Umbilical cord (tissue), 2 donors: ENCODE results near the gene FNBP1L. TPM values are rescaled to one million over a fixed set of nuclear protein-coding genes. Genes with fewer than 3 reads are reported as not detected.
A peak's percentile ranks its signal among the peaks of the same experiment; 100 is the strongest.
"Not testable (repeated sequence)": the region's sequence is repeated elsewhere in the genome, so short reads cannot be mapped to it uniquely, and the experiment has no call there.

ENCODE experiments used
- DNase-seq: peaks from one replicate; pipeline ENCODE4 v3.0.0-alpha.2; 2015; ENCODE audit warnings: low spot score
- total RNA-seq: library from RNA; depleted of rRNA; stranded (reverse); fragments of >200 nt; gene quantifications from one replicate; pipeline ENCODE4 v1.2.3, GENCODE V29; 2014; ENCODE audit warnings: low replicate concordance; ENCODE audit not compliant: insufficient read depth

The FNBP1L gene
- total RNA-seq, 1 donor from 2014 or later: 33.5 TPM

DNA sequence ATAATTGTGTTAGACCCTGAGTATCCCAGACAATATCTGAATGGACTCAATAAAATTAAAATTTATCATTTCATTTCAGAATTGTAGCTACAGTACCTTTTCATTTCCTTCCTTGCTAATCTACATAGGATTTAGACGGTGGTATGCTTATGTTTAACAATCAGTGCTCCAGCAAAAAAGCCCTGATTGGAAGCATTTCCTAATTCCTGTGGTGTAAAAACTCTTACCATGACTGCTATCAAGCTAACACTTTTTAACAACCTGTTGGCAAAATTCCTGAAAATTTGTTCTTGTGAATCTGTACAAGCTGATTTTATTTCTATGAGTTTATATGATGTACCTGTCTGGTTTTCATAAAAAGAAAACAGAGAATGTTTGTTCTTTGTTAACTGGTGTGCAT is 5.2 kb upstream of the FNBP1L start:
- DNase-seq: no peak

DNA sequence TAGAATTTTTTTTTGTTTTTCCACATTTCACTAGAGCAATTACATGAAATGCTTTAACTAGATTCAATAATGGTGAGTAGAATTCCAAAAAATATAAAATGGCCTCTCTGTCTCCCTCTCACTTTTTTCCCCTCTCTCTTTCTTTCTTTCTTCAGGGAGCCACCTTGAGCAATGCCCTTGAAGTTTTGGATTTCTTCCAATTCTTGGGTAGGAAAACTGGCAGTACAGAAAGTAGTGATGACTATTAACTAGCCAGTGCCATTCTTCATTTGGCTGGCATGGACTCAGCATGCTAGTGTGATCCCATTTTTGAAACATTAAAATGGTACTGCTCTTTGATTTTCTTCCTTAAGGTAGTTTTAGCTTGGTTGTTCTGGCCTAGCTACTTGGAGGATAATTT is 4.5 kb upstream of the FNBP1L start:
- DNase-seq: no peak

DNA sequence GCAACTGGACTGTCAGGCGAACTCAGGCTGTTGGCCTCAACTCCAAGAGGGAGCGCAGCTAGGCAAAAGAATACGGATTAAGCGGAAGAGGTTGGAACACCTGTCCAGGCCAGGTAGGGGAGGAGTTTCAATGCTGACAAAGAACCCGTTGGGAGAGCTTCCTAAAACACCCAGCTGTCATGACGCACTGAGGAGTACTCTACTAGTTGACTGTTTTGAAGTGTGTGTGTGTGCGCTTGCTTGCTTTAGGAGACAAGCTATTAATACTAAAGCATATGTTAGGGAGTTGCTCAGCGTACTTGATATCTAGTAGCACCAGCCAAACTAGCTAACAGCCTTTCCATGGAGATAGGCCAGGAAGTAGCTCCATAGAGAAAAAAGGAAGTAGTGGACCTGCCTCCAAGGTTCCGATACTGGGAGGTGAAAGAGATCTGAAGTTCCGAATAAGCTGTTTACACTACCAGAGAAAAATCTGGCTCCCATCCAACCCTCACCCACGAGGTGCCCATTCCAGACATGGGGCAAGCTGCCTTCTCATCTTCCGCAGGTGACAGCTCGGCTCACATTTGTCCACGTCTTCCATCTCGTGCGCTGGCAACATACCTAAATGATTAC is 974 bp upstream of the FNBP1L start:
- DNase-seq: peak; percentile 25

DNA sequence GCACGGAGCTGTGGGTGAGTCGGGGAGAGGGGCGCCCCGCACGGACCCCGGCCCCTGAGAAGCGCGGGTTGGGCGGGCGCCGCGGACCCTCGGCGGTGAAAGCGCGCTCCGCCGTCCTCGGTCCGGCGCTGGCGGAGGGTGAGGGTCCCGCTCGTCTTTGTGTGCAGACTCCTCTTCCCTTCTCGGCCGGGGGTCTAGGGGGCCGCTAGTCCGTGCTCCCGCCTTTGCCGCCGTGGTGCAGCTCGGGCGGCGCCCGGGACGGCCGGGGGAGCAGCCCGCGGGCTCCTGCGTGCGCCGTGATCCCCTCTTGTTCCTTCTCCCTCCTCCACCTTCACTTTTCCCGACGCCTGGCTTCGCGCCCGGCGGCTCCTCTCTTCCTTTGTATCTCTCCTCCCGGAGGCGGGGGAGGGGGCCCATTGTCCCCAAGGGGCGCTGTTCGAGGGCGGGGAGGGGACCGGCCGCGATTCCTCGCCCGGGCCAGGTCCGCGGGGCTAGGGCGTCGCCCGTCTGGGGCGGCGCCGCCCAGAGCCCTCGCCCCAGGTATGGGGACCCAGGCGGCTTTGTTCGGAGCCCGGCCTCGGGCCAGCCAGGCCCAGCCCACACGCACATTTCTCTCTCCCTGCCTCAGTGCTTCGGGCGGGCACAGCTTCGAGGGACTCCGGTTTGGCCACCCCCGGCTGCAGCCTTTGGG is 519 bp downstream of the FNBP1L start:
- DNase-seq: peak; percentile 55

DNA sequence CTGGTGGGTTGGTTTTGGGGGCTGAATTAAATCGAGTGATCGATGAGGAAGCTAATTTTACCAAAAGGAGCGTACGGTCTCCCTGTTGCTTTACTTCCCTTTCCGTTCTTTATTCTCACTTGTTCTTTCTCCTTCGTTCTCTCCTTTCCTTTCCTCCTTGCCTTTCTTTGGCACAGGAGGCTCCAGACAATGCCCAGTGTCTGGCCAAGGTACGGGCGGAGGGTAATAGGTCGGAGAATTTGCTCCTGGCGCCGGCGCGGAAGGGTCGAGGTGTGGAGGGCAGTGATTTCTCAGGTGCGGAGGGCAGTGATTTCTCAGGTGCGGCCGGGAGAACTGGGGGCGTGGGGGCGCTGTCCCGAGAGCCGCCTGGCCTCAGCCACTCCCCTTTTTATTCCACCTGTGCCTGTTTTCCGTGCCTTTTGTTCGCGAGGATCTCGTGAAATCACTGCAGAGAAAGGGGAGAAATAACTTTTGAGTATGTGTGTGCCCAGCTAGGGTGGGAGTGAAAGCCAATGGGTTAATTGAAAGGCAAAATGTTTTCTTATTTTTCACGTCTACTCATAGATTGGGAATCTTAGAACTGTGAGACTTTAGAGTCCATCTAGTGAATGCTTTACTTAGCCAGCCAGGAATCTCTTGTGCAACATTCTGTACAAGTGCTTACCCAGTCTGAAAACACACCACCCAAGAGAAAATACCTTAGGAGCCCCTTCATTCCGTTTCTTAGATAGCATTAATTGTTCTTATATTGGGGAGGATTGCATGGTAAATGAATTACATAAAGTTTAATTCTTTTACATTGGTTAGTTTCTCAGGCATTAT is 1.3 kb downstream of the FNBP1L start:
- DNase-seq: peak; percentile 28

DNA sequence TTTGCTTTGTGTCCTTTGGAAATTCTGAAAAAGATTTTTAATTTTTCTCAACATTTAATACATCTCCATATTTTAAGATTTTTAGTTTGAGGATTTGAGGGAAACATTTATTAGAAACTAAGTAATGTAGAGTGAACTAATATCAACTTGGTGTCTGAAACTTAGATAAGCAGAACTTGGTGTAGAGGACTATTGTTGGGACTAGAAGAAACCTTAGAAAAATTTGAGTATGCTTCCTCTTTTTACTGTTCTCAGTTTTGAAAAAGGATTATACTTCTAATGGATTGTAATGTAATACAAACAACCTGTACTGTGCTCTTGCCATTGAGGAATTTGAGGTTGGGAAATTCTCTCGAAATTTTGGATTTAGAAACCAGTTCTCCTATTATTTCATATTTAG is 2.4 kb downstream of the FNBP1L start:
- no peak for DNase-seq

DNA sequence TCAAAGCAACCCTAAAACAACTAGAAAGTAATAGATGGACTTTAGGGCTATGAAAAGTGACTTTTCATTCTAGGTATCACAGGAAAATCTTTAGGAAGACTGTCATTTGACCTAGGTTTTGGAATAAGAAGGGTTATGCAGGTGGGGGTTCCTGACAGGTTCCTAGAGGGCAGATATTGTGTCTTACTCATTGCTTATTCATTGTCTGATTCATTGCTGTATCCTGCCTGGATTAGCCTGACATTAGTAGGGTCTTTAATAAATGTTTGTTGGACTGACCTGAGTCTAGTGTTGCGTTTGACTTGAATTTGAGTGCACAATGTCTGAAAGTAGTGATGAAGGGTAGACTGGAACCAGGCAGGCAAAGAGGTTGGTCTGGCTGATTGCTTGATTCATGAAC is 6.0 kb downstream of the FNBP1L start:
- no peak for DNase-seq

DNA sequence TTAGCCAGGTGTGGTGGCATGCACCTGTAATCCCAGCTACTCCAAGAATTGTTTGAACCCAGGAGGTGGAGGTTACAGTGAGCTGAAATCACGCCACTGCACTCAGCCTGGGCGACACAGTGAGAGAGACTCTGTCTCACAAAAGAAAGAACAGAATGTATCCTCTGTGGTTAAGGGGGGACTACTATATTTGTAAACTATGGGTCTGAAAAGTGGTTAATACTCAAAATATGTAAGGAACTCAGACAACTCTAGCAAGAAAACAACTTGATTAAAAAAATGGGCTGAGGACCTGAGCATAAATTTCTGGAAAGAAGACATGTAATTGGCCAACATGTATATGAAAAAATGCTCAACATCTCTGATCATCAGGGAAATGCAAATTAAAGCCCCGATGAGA is 11.2 kb downstream of the FNBP1L start:
- no peak for DNase-seq

DNA sequence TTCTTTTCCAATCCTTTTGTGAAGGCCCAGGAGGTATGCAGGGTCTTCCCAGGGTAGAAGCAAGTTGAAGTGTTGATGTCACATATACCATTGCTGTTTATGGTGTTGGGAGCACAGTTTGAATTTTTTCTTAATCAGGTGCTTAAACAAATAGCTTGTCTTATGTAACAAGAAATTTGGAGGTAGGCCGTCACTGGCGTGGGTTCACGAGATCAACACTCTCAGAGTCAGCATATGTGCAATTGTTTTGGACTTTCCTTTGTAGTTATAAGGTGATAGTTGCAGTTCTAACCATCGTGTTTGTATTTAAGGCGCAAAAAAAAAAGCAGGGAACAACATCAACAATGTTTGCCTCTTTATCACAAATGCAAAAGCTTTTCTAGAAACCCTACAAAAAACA is 13.3 kb downstream of the FNBP1L start:
- no peak for DNase-seq

DNA sequence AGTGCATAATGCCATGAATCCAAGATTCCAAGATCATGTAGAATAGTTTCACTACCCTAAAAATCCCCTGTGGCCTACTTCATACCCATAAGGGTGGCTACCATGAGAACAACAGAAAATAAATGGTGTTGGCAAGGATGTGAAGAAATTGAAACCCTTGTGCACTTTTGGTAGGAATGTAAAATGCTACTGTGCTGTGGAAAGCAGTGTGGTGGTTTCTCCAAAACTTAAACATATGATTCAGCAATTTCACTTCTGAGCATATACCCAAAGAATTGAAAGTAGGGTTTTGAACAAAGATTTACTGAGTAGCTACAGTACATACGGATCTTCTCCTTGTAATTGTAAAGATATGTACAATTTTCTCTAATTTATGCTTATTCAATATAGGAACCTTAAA is 16.0 kb downstream of the FNBP1L start:
- DNase-seq: no peak

DNA sequence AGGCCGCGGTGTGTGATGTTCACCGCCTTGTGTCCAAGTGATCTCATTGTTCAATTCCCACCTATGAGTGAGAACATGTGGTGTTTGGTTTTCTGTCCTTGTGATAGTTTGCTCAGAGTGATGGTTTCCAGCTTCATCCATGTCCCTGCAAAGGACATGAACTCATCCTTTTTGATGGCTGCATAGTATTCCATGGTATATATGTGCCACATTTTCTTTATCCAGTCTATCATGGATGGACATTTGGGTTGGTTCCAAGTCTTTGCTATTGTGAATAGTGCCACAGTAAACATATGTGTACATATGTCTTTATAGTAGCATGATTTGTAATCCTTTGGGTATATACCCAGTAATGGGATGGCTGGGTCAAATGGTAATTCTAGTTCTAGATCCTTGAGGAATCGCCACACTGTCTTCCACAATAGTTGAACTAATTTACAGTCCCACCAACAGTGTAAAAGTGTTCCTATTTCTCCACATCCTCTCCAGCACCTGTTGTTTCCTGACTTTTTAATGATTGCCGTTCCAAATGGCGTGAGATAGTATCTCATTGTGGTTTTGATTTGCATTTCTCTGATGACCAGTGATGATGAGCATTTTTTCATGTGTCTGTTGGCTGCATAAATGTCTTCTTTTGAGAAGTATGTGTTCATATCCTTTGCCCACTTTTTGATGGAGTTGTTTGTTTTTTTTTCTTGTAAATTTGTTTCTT is 17.6 kb downstream of the FNBP1L start:
- DNase-seq: not testable (repeated sequence)

DNA sequence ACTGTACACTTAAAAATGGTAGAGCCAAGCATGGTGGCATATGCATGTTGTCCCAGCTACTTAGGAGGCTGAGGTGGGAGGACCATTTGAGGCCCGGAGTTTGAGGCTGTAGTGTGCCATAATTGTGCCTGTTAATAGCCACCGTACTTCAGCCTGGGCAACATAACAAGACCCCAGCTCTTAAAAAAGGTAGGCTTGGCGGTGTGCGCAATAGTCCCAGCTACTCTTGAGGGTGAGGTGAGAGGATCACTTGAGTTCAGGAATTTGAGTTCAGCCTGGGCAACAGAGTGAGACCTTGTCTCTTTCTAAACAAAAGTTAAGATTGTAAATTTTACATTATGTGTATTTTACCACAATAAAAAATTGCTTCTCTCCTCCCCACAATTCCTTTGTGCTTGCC is 19.7 kb downstream of the FNBP1L start:
- no peak for DNase-seq

DNA sequence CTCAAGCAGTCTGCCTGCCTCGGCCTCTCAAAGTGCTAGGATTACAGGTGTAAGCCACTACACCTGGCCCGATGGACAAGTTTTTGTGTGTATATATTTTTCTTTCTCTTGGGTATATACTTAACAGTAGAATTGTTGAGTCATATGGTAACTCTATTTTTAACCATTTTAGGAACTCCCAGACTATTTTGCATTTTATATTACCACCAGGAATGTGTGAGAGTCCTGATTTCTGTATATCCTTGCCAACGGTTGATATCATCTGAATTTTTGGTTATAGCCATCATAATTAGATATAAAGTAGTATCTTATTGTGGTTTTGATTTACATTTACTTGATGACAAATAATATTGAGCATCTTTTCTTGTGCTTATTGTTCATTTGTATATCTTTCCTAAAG is 20.7 kb downstream of the FNBP1L start:
- DNase-seq: no peak

DNA sequence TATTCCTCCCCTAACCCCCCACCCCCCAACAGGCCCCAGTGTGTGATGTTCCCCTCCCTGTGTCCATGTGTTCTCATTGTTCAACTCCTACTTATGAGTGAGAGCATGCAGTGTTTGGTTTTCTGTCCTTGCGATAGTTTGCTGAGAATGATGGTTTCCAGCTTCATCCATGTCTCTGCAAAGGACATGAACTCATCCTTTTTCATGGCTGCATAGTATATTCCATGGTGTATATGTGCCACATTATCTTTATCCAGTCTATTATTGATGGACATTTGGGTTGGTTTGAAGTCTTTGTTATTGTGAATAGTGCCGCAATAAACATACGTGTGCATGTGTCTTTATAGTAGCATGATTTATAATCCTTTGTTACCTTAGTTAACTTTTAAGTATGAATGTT is 21.3 kb downstream of the FNBP1L start:
- DNase-seq: not testable (repeated sequence)

DNA sequence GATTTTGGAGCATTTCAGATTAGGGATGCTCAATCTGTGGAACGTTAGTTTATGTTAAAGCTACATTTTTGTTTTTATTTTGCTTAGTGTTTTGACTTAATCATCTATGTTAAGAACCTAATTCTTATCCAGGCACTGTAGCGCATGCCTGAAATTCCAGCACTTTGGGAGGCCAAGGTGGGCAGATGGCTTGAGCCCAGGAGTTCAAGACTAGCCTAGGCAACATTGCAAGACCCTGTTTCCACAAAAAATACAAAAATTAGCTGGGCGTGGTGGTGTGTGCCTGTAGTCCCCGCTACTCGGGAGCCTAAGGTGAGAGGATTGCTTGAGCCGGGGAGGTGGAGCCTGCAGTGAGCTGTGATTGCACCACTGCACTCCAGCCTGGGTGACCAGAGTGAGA is 23.4 kb downstream of the FNBP1L start:
- DNase-seq: no peak

DNA sequence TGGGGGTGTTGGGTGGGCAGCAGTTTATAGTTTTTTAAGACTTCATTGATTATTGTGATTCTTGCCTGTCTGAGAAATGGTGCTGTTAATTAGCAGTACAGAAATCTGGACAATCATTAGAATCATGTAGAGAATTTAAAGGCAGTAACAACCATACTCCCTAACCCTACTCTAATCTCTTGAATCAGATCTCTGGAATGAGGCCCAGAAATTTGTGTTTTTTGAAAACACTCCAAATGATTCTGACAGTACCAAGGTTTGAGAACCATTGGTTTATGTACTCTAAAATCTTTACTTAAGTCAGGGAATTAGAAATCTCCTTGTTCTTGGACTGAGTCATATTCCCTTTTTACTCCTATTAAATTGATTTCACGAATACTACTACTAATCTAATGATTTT is 24.0 kb downstream of the FNBP1L start:
- DNase-seq: peak; percentile 92

DNA sequence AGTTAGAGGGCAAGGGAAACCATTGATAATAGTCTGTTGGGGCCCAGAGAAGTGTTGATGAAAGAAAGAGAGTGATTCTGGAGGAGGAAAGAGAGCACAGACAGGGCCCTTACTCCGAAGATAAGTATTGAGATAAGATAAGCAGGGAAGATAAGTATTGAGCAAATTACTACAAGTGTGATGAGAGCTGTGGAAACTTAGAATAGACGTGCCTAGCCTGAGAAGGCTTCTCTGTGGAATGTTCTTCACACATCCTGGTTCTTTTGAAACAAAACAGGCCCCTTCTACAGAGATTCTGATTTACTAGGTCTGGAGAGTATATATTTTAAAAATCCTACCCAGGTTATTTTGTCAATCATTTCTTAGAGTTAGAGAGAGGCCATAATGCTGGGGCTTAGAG is 26.4 kb downstream of the FNBP1L start:
- DNase-seq: peak; percentile 92

DNA sequence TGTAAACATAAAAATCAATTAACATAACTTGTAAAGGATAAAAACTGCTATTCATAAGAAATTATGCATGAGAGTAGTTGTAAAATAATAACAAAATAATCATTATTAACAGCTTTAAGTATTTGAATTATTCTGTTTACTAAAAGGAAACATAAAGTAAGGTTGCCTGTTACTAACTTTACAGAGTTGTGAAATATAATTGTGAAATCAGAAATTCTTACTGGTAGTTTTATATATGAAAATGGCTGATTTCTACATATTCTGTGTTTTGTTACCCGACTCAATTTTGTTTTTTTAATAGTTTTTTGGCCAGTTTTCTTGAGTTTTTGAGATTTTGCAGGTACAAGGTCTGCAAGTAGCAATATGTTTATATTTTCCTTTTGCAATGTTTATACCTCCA is 27.8 kb downstream of the FNBP1L start:
- DNase-seq: no peak

DNA sequence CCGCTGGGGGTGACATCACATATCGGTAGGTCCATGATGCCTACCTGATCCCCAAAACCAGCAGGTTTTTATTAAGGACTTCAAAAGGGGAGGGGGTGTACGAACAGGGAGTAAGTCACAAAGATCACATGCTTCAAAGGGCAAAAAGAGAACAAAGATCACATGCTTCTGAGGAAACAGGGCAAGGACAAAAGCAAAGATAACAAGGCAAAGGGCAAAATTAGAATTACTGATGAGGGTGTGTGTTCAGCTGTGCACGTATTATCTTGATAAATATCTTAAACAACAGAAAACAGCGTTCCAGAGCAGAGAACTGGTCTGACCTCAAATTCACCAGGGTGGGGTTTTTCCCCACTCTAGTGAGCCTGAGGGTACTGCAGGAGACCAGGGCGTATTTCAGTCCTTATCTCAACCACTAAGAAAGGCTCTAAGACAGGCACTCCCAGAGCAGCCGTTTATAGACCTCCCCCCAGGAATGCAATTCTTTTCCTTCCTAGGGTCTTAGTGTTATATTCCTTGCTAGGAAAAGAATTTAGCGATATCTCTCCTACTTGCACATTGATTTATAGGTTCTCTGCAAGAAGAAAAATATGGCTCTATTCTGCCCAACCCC is 31.3 kb downstream of the FNBP1L start:
- DNase-seq: not testable (repeated sequence)

DNA sequence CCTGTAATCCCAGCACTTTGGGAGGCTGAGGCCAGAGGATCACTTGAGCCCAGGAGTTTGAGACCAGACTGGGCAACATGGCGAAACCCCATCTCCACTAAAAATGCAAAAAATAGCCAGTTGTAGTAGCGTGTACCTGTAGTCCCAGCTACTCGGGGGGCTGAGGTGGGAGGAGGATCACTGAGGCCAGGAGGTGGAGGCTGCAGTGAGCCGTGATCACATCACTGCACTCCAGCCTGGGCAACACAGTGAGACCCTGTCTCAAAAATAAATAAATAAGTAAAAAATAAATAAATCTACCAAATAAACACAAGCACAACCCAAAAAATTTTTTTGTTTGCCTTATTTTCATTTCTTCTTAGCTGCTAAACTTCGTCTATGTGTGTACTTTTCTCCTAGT is 34.0 kb downstream of the FNBP1L start:
- DNase-seq: not testable (repeated sequence)

DNA sequence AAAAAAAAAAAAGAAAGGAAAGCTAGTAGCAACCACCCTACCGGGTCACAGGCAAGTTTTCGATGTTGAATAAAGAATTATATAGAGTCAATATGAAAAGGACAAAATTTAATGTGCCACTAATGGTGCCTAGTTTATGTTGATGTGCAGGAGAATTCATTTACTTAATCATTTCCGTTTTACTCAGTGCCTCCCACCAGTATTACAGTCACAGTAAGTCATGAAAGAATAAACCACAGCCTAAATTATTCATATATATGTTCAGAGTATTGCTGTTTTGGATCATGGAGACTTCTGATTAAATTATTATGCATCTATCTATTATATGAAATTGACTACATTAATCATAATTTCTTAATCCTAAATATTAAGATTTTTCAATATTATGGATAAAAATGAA is 35.3 kb downstream of the FNBP1L start:
- no peak for DNase-seq

DNA sequence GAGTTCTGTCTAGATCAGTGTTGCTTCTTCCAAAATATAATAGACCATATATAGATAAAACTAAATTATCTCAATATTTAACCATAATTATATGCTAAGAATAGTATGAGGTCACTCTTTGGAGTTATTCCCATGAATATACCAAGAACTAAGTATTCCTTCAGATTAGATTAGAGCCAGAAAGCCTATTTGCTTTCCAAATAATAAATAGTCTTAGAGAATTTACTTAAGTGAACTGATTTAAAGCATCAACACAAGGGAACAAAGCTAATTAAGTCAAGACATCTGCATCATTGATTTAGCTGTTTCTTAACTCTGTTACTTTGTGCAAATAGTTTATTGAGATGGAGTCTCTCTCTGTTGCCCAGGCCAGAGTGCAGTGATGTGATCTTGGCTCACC is 35.7 kb downstream of the FNBP1L start:
- no peak for DNase-seq
